SK-N-SH (cell line): Measurements from ENCODE around the gene TBX1. TPM values are rescaled to one million over a fixed set of nuclear protein-coding genes. Genes with fewer than 3 reads are reported as not detected.

ENCODE experiments used
- CTCF ChIA-PET: fragments of 300-600, 350-600 bp; formaldehyde crosslinking; extraction: SDS; loops from one replicate; lab custom pipeline; 2021; lab: Yijun Ruan, JAX
- POLR2A ChIA-PET: fragments of 350-600 bp; sonication (Branson Sonifier 250); formaldehyde crosslinking; extraction: SDS; loops from one replicate; lab custom pipeline; 2020; ENCODE audit warnings: antibody characterized with exemption, inconsistent platforms; lab: Yijun Ruan, JAX
- DNase-seq: peaks from one replicate; pipeline ENCODE4 v3.0.0; 2012
- H2AFZ ChIP-seq: fragments of 200-600 bp; sonication (generic); 2 replicates; pipeline ENCODE4 v1.8.1; 2016; ENCODE audit warnings: antibody characterized with exemption, mild to moderate bottlenecking, low read depth
- H3F3A ChIP-seq: fragments of 200-600 bp; sonication (generic); replicated peaks from 2 replicates; pipeline ENCODE3; 2016; ENCODE audit warnings: antibody characterized with exemption, mild to moderate bottlenecking; ENCODE audit not compliant: insufficient read depth
- H3K27ac ChIP-seq, 2 experiments: fragments of 200-500 bp in 1 of 2; fragments of 200-600 bp in 1 of 2; sonication (Bioruptor generic) in 1 of 2; sonication (generic), shearing (Covaris generic) in 1 of 2; 2 replicates each; pipeline versions ENCODE4 v1.5.1 to v1.6.1; 2014 to 2016; ENCODE audit warnings: low read depth in 2 of 2, inconsistent platforms in 1 of 2, low read length in 1 of 2, mild to moderate bottlenecking in 1 of 2, mixed read lengths in 1 of 2
- H3K27me3 ChIP-seq: fragments of 200-600 bp; sonication (generic), shearing (Covaris generic); 2 replicates; pipeline ENCODE4 v1.6.1; 2016; ENCODE audit warnings: mixed run types; ENCODE audit not compliant: insufficient read depth
- H3K36me3 ChIP-seq, 2 experiments: fragments of 200-500 bp in 1 of 2; fragments of 200-600 bp in 1 of 2; sonication (Bioruptor generic) in 1 of 2; sonication (generic) in 1 of 2; replicated peaks in 1 of 2; 2 replicates each; pipeline versions ENCODE3 to v1.5.1; 2014 to 2016; ENCODE audit warnings: low read length in 1 of 2, mild to moderate bottlenecking in 1 of 2; ENCODE audit not compliant: insufficient read depth in 2 of 2, control insufficient read depth in 1 of 2
- H3K4me1 ChIP-seq, 2 experiments: fragments of 200-500 bp in 1 of 2; fragments of 200-600 bp in 1 of 2; sonication (Bioruptor generic) in 1 of 2; sonication (generic), shearing (Covaris generic) in 1 of 2; 2 replicates each; pipeline versions ENCODE4 v1.5.1 to v1.6.1; 2014 to 2016; ENCODE audit warnings: low read depth in 1 of 2, low read length in 1 of 2, mixed run types in 1 of 2; ENCODE audit not compliant: insufficient read depth in 2 of 2, control insufficient read depth in 1 of 2
- H3K4me2 ChIP-seq: fragments of 200-600 bp; sonication (generic), shearing (Covaris generic); 2 replicates; pipeline ENCODE4 v1.6.1; 2017; ENCODE audit warnings: mixed run types
- H3K4me3 ChIP-seq, 2 experiments: fragments of 200-500 bp in 1 of 2; fragments of 200-600 bp in 1 of 2; sonication (Bioruptor generic) in 1 of 2; sonication (generic), shearing (Covaris generic) in 1 of 2; 2 replicates each; pipeline versions ENCODE4 v1.5.1 to v1.8.1; 2014 to 2016; ENCODE audit warnings: low read depth in 2 of 2, inconsistent platforms in 1 of 2, low read length in 1 of 2, mild to moderate bottlenecking in 1 of 2, mixed read lengths in 1 of 2, moderate library complexity in 1 of 2
- H3K79me2 ChIP-seq: fragments of 200-600 bp; sonication (generic); 2 replicates; pipeline ENCODE4 v1.8.1; 2017; ENCODE audit warnings: mild to moderate bottlenecking; ENCODE audit not compliant: insufficient read depth
- H3K9ac ChIP-seq: fragments of 200-600 bp; sonication (generic); 2 replicates; pipeline ENCODE4 v1.6.1; 2017; ENCODE audit warnings: mixed run types
- H3K9me2 ChIP-seq: fragments of 200-600 bp; sonication (generic); 2 replicates; pipeline ENCODE4 v1.6.1; 2017; ENCODE audit warnings: mixed run types
- H3K9me3 ChIP-seq: fragments of 200-600 bp; sonication (generic); 2 replicates; pipeline ENCODE4 v1.6.1; 2017; ENCODE audit warnings: mixed run types, mild to moderate bottlenecking, moderate library complexity
- H4K20me1 ChIP-seq: fragments of 200-600 bp; sonication (generic); 2 replicates; pipeline ENCODE4 v1.6.1; 2017; ENCODE audit warnings: mild to moderate bottlenecking, mixed run types; ENCODE audit not compliant: insufficient read depth
- CHD2 ChIP-seq: fragments of 150-350 bp; IDR thresholded peaks from 2 replicates; pipeline ENCODE4 v1.6.1; 2018; ENCODE audit warnings: low read length; ENCODE audit not compliant: partially characterized antibody
- ELF1 ChIP-seq: IDR thresholded peaks from 2 replicates; pipeline ENCODE4 v1.4.0; 2012
- EP300 ChIP-seq, 2 experiments: IDR thresholded peaks; 2 replicates each; pipeline versions ENCODE4 v1.4.0 to v1.6.1; 2012; ENCODE audit warnings: borderline replicate concordance in 1 of 2, low read depth in 1 of 2, low read length in 1 of 2
- EZH2phosphoT487 ChIP-seq: fragments of 200-600 bp; sonication (generic); IDR thresholded peaks from 2 replicates; pipeline ENCODE4 v1.6.1; 2017; ENCODE audit warnings: low read depth, mixed run types, mild to moderate bottlenecking, antibody characterized with exemption, moderate library complexity, borderline replicate concordance
- FOSL2 ChIP-seq: IDR thresholded peaks from 2 replicates; pipeline ENCODE4 v1.4.0; 2012; ENCODE audit warnings: low read depth, mild to moderate bottlenecking, moderate library complexity, borderline replicate concordance
- GABPA ChIP-seq: IDR thresholded peaks from 2 replicates; pipeline ENCODE4 v1.4.0; 2012; ENCODE audit warnings: low read depth, mild to moderate bottlenecking
- JUND ChIP-seq: IDR thresholded peaks from 2 replicates; pipeline ENCODE4 v1.4.0; 2012
- MXI1 ChIP-seq: IDR thresholded peaks from 2 replicates; pipeline ENCODE4 v1.6.1; 2012; ENCODE audit warnings: mild to moderate bottlenecking, low read depth, low read length, improper control_type of control experiment
- NFIC ChIP-seq: IDR thresholded peaks from 2 replicates; pipeline ENCODE4 v1.4.0; 2012; ENCODE audit warnings: borderline replicate concordance
- NRF1 ChIP-seq: IDR thresholded peaks from 2 replicates; pipeline ENCODE4 v1.6.1; 2012; ENCODE audit warnings: low read depth, mild to moderate bottlenecking, low read length
- POLR2AphosphoS5 ChIP-seq: IDR thresholded peaks from 2 replicates; pipeline ENCODE4 v1.6.1; 2012; ENCODE audit warnings: low read depth, low read length
- RCOR1 ChIP-seq: fragments of 150-350 bp; IDR thresholded peaks from 2 replicates; pipeline ENCODE4 v1.6.1; 2017; ENCODE audit warnings: antibody characterized with exemption, low read length
- RFX5 ChIP-seq: IDR thresholded peaks from 2 replicates; pipeline ENCODE4 v1.6.1; 2012; ENCODE audit warnings: mild to moderate bottlenecking, improper control_type of control experiment, low read length
- SIN3A ChIP-seq: IDR thresholded peaks from 2 replicates; pipeline ENCODE4 v1.6.1; 2012; ENCODE audit warnings: low read depth, mild to moderate bottlenecking, low read length, moderate library complexity, borderline replicate concordance
- SMC3 ChIP-seq: IDR thresholded peaks from 2 replicates; pipeline ENCODE4 v1.6.1; 2012; ENCODE audit warnings: low read depth, low read length, improper control_type of control experiment
- YY1 ChIP-seq: IDR thresholded peaks from 2 replicates; pipeline ENCODE4 v1.4.0; 2012; ENCODE audit warnings: low read depth, mild to moderate bottlenecking
- WGBS: methylation state at CpG from one replicate; pipeline ENCODE4 v1.1.6; 2017; ENCODE audit warnings: low lambda C conversion rate; 5-methylcytosine and 5-hydroxymethylcytosine counted together
- polyA plus RNA-seq, 3 experiments: library from polyadenylated mRNA; depleted of rRNA; stranded (reverse); fragments of >200 nt; gene quantifications; 2 replicates each; pipeline ENCODE4 v1.2.3, GENCODE V29; 2012
- TF ChIP-seq, protein P1 (sequence below): IDR thresholded peaks from 2 replicates; pipeline ENCODE4 v1.4.0; 2012; ENCODE audit warnings: low read depth, borderline replicate concordance
- TF ChIP-seq, protein P2 (sequence below): IDR thresholded peaks from 2 replicates; pipeline ENCODE4 v1.4.0; 2012; ENCODE audit warnings: low read depth
- TF ChIP-seq, protein P3 (sequence below): IDR thresholded peaks from 2 replicates; pipeline ENCODE4 v1.4.0; 2012; ENCODE audit warnings: low read depth, borderline replicate concordance
- TF ChIP-seq, protein P4 (sequence below): fragments of 150-350 bp; IDR thresholded peaks from 2 replicates; pipeline ENCODE4 v1.6.1; 2017; ENCODE audit warnings: antibody characterized with exemption, low read length, low read depth, borderline replicate concordance

The TBX1 gene
- polyA plus RNA-seq, 1 of the 3 experiments (the other 2 are of a cell fraction), result not detected

DNA sequence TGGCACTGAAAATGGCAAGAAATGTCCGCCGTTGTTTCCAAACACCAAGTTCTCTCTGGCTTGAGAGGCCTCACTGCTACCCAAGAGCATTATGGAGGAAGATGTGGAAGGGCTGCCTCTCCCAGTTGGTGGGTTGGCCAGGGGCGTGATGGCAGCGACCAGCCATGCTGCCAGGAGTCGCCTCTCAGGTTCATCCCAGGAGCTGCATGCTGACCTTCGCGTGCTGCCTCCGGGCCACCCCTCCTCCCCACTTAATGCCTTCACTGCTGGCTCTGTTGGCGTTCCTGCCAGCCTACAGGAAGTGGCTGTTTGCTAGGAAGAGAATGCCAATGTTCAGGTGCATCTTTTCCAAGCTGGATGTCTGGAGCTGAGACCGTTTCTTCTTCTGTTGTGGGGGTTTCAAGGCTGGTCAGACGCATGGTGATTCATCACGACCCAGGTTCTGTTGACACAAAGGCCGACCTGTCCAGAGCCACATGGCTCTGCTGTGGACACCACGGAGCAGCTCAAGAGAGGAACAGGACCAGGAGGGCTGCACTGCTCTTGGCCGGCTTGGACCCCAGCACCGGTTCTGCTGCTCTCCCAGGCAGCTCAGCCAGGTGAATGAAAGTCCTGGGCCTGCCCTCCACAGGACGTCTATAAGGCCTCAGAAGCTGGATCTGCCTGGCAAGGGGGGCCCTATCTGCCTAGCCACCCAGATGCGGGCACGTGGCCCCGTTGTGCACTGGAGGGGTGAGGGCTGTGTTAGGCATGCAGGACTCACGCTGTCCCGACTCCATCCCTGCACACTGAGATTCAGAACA lies 25.1 kb downstream of the TBX1 start:
- H4K20me1 ChIP-seq, result no peaks in the 10 kb centered on the region
- H2AFZ ChIP-seq, result no peak overlapping the region
- no peak overlapping the region for H3K27ac ChIP-seq
- H3K9me3 ChIP-seq, result peaks cover 4% of the 10 kb centered on the region; the same call in 1 of the 2 replicates
- H3K4me3 ChIP-seq, result no peak overlapping the region
- H3K9ac ChIP-seq, result no peak overlapping the region
- H3K4me1 ChIP-seq, result no peaks in the 10 kb centered on the region
- no peaks in the 10 kb centered on the region for H3F3A ChIP-seq
- CTCF ChIA-PET, result interaction anchor here (0.8 to 2.7 kb wide), 8 partner anchors 9 to 118 kb away, joined by 3 to 9 read pairs (median 4); no protein-coding TSS in a partner anchor
- TF ChIP-seq MXI1 (no peak), RCOR1 (no peak), NRF1 (no peak), RFX5 (no peak), GABPA (no peak), SMC3 (no peak), CHD2 (no peak), EZH2phosphoT487 (no peak), YY1 (no peak), EP300 (IDR thresholded peaks at IDR 0.05; ENCODE audit: borderline replicate concordance in 1 of 2, low read depth in 1 of 2, low read length in 1 of 2) (no peak), ELF1 (no peak), POLR2AphosphoS5 (no peak), FOSL2 (no peak), JUND (no peak), NFIC (no peak), SIN3A (no peak)
- TF ChIP-seq, protein P1, sequence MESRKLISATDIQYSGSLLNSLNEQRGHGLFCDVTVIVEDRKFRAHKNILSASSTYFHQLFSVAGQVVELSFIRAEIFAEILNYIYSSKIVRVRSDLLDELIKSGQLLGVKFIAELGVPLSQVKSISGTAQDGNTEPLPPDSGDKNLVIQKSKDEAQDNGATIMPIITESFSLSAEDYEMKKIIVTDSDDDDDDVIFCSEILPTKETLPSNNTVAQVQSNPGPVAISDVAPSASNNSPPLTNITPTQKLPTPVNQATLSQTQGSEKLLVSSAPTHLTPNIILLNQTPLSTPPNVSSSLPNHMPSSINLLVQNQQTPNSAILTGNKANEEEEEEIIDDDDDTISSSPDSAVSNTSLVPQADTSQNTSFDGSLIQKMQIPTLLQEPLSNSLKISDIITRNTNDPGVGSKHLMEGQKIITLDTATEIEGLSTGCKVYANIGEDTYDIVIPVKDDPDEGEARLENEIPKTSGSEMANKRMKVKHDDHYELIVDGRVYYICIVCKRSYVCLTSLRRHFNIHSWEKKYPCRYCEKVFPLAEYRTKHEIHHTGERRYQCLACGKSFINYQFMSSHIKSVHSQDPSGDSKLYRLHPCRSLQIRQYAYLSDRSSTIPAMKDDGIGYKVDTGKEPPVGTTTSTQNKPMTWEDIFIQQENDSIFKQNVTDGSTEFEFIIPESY, result no peak
- TF ChIP-seq, protein P2, sequence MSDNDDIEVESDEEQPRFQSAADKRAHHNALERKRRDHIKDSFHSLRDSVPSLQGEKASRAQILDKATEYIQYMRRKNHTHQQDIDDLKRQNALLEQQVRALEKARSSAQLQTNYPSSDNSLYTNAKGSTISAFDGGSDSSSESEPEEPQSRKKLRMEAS, result no peak
- TF ChIP-seq, protein P3, sequence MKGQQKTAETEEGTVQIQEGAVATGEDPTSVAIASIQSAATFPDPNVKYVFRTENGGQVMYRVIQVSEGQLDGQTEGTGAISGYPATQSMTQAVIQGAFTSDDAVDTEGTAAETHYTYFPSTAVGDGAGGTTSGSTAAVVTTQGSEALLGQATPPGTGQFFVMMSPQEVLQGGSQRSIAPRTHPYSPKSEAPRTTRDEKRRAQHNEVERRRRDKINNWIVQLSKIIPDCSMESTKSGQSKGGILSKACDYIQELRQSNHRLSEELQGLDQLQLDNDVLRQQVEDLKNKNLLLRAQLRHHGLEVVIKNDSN, result no peak
- TF ChIP-seq, protein P4, sequence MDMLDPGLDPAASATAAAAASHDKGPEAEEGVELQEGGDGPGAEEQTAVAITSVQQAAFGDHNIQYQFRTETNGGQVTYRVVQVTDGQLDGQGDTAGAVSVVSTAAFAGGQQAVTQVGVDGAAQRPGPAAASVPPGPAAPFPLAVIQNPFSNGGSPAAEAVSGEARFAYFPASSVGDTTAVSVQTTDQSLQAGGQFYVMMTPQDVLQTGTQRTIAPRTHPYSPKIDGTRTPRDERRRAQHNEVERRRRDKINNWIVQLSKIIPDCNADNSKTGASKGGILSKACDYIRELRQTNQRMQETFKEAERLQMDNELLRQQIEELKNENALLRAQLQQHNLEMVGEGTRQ, result no peak
- H3K27me3 ChIP-seq, result no peaks in the 10 kb centered on the region
- no peak for DNase-seq
- H3K36me3 ChIP-seq, result peaks cover 0 to 3% of the 10 kb centered on the region in 2 experiments
- no peaks in the 10 kb centered on the region for H3K9me2 ChIP-seq
- H3K79me2 ChIP-seq, result no peaks in the 10 kb centered on the region
- POLR2A ChIA-PET, result no interaction called here
- no peak overlapping the region for H3K4me2 ChIP-seq
- WGBS, result 93% methylated on average over 9 of the region's 22 CpGs
